GM21515 (cell line): Measurements from ENCODE around the gene STKLD1.
"Not testable (repeated sequence)": the region's sequence is repeated elsewhere in the genome, so short reads cannot be mapped to it uniquely, and the experiment has no call there.

Experiments
- ATAC-seq: cut with Tn5 transposase; IDR thresholded peaks from one replicate; pipeline ENCODE4 v1.9.1; 2021; ENCODE audit not compliant: unreplicated experiment

STKLD1 gene

DNA sequence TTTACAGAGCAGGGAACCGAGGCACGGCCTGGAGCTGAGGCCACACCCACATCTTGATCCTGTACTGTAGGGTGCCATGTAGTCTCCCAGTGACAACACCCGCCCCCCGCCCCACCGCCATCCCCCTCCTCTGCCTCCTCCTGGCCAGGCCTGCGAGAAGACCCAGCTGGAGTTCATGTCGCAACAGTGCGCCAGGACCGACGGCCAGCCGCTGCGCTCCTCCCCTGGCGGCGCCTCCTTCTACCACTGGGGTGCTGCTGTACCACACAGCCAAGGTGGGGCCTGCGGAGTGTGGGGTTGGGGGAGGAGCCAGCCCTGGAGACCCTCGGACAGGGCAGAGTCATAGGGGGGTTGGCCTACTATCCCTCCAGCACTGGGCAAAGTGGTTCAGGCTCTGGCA, 60.5 kb downstream of the STKLD1 start:
- ATAC-seq = no peak

DNA sequence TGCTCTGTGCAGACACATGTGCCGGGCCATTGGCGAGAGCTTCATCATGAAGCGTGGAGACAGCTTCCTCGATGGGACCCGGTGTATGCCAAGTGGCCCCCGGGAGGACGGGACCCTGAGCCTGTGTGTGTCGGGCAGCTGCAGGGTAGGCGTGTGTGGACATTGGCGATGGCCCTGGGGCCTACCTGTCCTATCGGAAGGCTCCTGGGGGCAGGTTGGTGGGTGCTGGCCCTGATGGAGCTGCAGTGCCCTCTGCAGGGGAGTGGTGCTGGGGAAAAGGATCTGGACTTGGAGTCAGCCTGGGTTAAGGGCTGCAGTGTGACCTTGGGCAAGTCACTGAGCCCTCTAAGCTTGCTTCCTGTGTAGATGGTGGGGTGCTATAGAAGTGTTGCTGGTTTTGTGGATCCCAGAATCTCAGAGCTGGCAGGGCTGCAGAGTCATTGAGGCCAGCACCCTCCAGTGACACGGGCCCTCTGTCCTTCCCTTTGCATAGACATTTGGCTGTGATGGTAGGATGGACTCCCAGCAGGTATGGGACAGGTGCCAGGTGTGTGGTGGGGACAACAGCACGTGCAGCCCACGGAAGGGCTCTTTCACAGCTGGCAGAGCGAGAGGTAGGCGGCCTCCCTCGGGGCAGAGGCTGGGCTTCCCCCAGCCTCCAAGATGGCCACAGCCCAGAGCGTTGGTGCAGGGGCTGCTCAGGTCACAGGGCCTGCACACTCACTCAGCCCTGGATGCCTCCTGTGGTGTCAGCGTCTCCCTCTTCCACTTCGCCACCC, 61.8 kb downstream of the STKLD1 start:
- ATAC-seq = no peak

DNA sequence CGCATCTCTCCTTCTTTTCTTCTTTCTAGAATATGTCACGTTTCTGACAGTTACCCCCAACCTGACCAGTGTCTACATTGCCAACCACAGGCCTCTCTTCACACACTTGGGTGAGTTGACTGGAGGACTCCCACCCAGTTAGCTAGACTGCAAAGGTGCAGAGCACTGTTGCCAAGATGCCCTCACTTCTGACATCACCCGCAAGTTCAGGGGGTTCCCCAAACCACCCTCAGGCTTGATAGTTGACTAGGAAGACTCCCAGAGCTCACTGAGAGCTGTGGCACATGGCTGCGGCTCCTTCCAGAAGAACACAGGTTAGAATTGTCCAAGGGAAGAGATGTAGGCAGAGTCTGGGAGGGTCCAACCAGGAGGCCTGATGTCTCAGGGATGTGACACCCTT, 63.2 kb downstream of the STKLD1 start:
- ATAC-seq = no peak

DNA sequence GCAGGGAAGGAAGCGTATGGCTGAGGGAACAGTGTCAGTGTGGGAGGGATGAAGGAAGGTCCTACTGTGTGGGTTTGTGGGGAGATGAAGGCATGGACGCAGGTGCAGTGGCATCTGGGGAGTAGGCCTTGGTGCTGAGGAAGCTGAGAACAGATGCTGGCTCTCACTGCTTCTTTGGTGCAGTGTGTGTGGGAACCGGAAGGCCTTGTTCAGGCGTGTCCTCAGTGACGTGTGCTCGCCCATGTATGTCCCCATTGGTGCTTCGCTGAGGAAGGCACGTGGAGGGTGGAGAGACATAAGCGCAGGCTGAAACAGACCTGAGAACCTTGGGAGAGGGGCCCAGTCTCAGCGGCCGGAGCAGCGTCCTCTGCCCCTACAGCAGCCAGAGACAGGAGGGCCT, 64.7 kb downstream of the STKLD1 start:
- ATAC-seq = no peak

DNA sequence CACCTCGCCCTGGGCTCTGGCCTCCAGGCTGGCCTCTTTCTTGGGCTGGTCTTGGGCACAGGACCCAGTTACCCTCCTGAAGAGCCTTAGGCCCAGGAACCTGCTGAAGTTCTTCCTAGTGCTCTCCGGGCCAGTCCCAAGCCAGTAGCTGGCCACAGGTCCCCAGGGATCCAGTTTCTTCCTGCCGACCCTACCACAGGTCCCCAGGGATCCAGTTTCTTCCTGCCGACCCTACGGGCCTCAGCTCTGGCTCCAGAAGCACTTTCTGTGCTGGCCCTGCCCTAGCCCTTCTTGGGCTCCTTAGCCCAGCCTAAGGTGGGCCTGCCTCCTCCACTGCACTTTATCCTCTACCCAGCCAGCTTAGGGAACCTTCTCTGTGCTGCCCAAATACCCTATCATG, 65.4 kb downstream of the STKLD1 start:
- ATAC-seq = no peak

DNA sequence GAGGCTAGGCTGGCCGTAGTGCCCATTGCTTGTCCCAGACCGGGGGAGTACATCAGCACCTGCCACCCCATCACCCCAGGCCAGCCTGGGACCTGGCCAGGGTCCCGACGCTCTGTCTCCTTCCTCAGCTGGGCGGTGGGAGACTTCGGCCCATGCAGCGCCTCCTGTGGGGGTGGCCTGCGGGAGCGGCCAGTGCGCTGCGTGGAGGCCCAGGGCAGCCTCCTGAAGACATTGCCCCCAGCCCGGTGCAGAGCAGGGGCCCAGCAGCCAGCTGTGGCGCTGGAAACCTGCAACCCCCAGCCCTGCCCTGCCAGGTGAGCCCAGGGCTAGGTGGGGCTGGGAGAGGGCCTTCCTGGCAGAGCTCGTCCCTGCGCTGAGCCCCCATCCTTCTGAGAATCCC, 67.1 kb downstream of the STKLD1 start:
- ATAC-seq = no peak

DNA sequence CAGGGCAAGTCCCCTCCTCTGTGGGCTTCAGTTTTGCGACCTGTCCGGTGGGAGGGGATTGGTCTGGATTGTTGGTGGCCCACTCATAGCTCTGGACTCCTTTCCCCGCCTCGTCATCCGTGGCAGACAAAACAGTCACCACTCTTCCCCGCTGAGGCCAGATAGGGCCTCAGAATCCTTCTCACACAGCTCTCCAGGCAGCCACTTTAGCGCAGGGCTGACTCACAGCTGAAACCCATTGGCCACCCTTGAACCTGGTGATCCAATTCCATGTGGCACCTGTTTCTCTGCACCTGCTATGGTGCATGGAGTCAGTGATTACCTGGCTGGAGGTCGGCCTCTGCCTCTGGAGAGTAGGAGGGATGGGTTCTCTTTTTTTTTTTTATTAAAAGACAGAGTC, 67.8 kb downstream of the STKLD1 start:
- no peak for ATAC-seq

DNA sequence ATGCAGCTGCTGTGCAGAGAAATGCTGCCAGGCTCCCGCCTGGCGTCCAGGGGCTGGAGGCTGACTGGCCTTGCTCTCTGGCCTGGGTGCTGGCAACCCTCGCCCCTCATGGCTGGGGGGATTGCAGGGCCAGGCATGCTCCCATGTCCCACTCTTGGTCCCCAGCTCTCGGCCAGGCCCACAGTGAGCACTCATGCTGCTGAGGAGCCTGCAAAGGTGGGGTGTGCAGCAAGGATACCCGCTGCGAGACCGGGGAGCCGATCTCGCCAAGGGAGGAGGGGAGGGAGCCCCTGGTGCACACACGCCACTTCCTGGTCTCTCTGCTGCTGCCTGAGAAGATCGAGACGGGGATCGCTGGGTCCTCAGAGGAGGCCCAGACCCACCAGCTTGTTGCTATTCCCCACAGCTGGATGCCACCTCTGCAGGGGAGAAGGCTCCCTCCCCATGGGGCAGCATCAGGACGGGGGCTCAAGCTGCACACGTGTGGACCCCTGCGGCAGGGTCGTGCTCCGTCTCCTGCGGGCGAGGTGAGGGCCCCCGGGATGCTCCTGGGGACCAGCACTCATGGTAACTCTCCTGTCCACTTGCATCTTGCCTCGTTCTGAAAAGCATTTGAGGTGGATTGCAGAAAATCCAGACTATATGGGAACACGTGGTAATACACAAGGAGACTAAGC, 69.3 kb downstream of the STKLD1 start:
- ATAC-seq = no peak

DNA sequence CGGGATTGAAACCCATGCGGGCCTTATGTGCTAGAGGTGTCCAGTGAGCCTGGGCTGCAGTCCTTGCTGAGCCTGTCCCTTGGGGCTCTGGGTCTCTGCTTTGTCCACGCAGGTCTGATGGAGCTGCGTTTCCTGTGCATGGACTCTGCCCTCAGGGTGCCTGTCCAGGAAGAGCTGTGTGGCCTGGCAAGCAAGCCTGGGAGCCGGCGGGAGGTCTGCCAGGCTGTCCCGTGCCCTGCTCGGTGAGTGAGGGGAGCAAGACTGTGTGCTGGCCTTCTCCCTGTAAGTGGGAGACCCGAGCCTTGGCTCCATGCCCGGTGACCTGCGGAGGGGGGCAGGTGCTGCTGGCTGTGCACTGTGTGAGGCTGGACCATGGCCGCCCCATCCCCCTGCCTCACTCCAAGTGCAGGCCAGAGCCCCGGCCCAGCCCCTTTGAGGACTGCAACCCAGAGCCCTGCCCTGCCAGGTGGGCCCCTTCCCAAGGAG, 72.4 kb downstream of the STKLD1 start:
- ATAC-seq = no peak

DNA sequence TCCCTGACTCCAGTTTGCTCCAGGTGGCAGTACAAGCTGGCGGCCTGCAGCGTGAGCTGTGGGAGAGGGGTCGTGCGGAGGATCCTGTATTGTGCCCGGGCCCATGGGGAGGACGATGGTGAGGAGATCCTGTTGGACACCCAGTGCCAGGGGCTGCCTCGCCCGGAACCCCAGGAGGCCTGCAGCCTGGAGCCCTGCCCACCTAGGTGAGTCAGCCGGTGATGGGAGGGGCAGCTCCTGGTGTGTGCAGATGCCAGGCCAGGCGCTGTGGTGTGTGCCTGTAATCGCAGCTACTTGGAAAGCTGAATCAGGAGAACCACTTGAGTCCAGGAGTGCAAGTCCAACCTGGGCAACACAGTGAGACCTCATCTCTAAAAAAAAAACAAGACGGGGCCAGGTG, 73.6 kb downstream of the STKLD1 start:
- ATAC-seq = no peak

DNA sequence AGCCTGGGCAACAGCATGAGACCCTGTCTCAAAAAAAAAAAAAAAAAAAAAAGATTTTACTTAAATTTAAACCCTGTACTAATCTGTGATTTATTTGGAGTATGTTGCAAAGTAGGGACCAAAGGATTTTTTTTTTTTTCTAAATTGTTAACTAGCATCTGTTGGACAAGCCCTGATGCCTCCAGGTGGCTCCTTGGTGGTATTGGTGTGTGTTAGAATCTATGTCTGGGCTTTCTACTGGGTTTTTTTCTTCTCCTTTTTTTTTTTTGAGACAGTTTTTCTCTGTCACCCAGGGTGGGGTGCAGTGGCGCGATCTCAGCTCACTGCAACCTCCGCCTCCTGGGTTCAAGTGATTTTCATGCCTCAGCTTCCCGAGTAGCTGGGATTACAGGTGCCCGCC, 75.7 kb downstream of the STKLD1 start:
- ATAC-seq = not testable (repeated sequence)

DNA sequence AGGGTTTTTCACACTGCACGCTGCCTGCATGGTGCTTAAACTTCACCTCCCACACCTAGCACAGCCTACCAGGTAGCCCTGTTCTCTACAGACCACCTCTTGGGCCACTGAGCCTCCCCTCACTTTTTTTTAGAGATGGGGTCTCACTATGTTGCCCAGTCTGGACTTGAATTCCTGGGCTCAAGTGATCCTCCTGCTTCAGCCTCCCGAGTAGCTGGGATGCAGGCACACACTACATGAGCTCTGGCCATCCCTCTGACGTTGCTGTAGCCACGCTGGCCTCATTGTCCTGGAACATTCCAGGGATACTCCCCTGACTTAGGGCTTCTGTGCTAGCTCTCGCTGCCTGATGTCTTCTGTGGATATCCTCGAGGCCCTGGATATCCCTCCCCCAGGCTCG, 76.4 kb downstream of the STKLD1 start:
- no peak for ATAC-seq

DNA sequence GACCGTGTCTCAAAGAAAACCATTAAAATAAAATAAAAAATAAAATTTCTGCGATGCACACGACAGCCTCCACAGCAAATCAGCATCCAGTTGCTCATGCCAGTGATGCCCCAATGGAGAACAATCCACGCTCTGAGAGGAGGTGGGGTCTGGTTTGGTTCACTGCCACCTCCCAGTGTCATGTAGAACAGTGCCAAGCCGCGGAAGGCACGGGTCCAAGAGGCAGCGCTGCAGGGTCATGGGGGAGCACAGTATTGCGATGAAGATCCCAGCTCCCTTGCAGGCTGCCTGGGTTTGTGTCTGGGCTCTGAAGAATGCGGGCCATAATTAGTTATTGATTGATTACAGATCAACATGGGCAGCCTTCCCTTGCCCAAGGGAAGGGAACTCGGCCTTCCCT, 77.5 kb downstream of the STKLD1 start:
- ATAC-seq = no peak

DNA sequence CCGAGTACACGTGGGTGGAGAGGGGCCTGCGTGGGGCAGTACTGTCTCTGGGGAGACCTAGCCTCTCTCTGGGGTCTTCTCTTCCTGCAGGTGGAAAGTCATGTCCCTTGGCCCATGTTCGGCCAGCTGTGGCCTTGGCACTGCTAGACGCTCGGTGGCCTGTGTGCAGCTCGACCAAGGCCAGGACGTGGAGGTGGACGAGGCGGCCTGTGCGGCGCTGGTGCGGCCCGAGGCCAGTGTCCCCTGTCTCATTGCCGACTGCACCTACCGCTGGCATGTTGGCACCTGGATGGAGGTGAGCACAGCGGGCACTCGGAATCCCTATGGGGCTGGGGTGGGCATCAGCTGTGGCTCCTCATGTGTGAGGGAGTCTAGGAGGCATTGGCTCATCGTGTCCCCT, 78.2 kb downstream of the STKLD1 start:
- ATAC-seq = no peak

DNA sequence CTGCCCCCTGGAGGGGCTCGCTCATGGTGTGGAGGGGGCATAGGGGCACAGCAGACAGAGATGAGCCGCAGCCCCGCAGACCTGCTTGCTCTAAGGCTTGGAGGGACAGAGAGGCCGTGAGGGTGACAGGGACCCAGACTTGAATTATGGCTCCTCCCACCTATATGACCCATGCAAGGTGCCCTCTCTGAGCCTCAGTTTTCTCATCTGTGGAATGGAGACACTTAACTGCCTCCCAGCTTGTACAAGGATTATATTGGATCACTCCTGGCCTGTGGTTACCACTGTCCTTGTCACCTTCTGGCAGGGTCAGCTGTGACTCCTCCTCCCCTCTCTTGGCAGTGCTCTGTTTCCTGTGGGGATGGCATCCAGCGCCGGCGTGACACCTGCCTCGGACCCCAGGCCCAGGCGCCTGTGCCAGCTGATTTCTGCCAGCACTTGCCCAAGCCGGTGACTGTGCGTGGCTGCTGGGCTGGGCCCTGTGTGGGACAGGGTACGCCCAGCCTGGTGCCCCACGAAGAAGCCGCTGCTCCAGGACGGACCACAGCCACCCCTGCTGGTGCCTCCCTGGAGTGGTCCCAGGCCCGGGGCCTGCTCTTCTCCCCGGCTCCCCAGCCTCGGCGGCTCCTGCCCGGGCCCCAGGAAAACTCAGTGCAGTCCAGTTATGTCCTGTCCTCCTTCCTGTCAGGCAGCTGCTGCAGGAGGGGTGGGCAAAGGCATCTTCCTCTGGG, 78.9 kb downstream of the STKLD1 start:
- no peak for ATAC-seq
